Subcutaneous adipose tissue (tissue), 4 donors: ENCODE data around the gene ABCA12. TPM values are rescaled to one million over a fixed set of nuclear protein-coding genes. Genes with fewer than 3 reads are reported as not detected.

ENCODE experiments used
- total RNA-seq, 4 donors: library from RNA; depleted of rRNA; stranded (reverse); fragments of >200 nt; gene quantifications; one replicate each; pipeline ENCODE4 v1.1.0, GENCODE V29; 2016
- TF ChIP-seq, protein P1 (sequence below): fragments of 450-650 bp; IDR thresholded peaks from one replicate; pipeline ENCODE4 v1.5.1; 2016; ENCODE audit warnings: low read depth, mild to moderate bottlenecking, control low read depth, antibody characterized with exemption, moderate library complexity

ABCA12 gene
- total RNA-seq, 4 donors from 2014 or later: not detected

DNA sequence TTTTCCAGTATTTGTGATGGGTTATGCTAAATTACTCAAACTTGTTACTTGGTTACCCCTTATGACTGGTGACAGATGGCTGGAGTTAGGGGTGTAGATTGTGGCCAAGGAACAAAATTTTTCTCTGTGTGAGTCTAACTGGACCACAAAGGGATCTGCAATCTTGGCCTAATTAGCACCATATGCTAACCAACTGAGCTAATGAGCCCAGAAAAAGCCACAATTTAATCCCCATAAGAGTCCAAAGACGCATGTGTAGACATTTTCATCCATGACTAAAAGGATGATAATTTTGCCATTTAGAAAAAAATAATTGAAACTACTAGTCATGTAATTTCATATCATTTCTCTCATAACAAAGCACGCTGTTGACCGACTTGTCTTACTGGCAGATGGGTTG is 151.2 kb downstream of the ABCA12 start:
- TF ChIP-seq, protein P1, sequence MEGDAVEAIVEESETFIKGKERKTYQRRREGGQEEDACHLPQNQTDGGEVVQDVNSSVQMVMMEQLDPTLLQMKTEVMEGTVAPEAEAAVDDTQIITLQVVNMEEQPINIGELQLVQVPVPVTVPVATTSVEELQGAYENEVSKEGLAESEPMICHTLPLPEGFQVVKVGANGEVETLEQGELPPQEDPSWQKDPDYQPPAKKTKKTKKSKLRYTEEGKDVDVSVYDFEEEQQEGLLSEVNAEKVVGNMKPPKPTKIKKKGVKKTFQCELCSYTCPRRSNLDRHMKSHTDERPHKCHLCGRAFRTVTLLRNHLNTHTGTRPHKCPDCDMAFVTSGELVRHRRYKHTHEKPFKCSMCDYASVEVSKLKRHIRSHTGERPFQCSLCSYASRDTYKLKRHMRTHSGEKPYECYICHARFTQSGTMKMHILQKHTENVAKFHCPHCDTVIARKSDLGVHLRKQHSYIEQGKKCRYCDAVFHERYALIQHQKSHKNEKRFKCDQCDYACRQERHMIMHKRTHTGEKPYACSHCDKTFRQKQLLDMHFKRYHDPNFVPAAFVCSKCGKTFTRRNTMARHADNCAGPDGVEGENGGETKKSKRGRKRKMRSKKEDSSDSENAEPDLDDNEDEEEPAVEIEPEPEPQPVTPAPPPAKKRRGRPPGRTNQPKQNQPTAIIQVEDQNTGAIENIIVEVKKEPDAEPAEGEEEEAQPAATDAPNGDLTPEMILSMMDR: no peak

DNA sequence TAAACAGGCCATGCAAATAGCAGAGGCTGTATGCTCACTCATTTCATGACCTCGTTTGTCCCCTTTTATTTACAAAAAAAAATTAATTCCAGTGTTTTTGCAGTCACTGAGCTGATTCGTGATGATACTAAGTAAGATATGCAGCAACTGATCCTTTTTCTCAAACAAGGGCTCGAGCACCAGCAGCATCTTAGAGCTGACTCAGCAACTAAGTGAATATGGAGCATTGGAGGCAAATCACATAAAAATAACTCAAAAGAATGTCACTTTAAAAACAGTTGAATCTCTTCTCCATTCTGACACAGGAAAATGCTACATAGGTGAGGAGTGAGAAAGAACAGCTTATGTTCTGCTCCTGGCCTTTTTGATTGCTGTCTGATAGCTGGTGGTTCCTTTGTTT is 152.8 kb downstream of the ABCA12 start:
- TF ChIP-seq, protein P1: no peak

DNA sequence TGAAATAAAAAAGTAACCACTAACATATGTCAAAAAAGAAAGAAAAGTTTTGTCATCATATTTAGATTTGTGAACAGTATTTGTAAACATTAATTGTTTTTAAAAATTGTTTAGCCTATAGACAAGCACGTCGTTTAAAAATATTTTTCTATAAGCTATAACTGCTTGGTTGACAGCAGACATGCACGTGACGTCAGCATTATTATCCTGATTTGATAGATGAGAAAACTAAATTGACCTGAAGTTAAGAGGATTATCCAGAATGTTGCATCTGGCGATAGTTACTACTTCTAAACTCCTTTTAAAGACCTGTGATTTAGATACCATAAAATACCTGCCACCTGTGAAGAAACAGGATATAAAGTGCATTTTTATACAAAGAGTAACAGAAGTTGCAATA is 172.0 kb downstream of the ABCA12 start:
- TF ChIP-seq, protein P1: no peak

DNA sequence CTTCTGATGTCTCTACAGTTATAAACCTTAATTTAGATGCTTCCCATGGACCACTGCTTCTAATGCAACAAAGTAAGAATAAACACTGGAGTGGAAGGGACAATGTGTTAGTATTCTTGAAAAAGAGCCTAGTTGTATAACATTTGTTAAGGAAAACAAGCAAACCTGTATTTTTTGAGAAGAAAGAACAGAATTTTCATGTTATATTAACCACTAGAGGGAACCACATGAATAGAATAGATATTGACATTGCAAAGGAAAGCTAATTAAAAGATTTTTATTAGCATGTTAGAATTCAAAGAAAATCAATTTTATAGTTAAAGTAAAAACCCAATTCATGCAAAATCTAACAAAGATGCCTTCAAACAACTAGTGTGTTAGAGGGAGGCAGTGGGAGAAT is 177.7 kb downstream of the ABCA12 start:
- TF ChIP-seq, protein P1: no peak

DNA sequence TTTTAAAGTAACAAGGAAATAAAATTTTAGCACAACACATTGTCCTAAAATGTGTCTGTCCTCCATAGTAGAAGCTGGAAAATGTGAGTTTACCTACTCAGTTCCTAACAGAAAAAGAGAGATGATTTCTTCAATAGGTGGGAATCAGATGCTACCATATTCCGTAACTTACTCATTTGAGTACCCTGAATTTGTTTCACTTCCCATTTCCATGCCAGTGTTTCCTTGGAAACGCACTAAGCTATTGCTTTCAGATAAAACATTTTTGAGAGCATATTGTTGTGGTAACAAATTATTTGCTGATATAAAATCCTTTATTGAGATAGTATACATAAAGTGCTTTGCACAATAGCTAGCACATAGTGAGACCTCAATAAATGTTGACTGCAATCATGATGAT is 191.5 kb downstream of the ABCA12 start:
- TF ChIP-seq, protein P1: no peak

DNA sequence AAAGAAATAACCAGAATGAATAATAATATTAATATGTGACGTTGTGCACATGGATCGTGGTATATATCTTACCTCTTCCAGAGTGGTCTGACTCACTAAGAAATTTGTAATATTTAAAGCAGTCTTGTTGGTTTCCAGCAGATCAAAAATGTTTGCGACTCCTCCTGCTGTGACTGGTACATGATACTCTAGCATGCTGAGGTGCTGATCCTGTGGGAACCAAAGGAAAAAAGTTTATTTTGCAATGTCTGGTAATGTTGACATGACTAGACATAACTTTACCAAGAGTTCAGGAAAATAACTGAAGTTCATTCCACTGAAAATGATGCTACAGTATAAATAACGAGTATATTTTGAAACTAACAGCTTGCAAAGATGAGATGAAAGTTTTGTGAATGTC is 204.4 kb downstream of the ABCA12 start:
- TF ChIP-seq, protein P1: no peak

DNA sequence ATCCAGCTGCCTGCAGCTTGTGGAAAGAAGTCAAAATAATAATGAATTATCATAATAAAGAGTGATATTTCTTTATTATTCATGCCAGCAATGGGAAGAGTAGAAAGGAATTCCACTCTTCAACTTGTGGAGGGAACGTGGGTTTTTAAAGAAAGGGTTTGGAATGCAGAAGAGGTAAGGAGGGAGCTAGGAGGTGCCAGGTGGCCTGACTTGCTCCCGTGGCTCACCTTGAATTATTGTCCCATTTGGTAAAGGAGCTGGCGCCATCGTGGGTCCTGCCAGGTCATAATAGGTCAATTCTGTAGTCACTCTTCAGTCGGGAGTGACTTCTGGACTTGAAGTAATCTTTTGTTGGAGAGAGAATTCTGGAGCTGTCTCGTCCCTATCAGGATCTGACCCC is 233.8 kb downstream of the ABCA12 start:
- TF ChIP-seq, protein P1: no peak

DNA sequence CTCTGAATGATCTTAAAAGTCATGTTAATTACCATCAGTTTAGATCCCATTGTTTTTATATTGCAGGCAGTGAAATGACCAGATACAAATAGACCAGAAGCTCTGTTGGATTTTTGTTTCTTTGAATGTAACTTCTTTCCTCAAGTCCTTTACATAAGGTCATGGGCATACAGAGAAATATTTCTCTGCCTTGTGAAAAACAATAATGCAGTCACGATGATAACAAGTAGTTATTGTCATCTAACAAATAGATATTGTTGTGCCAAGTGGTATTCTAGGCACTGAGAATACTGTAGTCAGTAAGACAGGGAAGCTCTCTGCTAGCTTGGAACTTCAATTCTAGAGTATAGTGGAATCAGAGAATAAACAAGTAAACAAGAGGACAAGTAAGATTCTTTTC is 234.2 kb downstream of the ABCA12 start:
- TF ChIP-seq, protein P1: no peak
